GM18511 (cell line): ENCODE measurements around the gene REPS2.

Source experiments
- ATAC-seq: cut with Tn5 transposase; IDR thresholded peaks from one replicate; pipeline ENCODE4 v1.9.1; 2021; ENCODE audit warnings: mild to moderate bottlenecking, moderate library complexity; ENCODE audit not compliant: unreplicated experiment

Gene REPS2

DNA sequence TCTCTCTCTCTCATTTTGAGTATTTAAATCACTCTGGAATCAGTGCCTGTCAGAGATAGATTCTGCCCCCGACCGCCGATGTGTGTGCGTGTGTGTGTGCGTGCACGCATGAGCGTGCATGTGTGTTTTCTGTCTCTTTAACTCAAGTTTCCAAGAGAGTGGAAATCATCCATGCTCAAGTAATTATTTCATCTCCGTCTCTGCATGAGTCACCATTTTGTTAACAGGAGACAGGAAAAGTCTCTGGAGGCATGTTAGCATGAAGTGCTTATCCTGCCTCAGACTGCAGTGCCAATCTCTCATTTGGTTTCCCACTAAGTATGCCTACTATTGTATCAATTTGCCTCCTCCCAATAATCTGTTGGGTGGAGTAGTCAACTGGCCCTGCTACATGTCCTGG is 245.6 kb downstream of the REPS2 start:
- no peak for ATAC-seq
